ENCODE measurements around the gene KIF4B. TPM values are rescaled to one million over a fixed set of nuclear protein-coding genes. Genes with fewer than 3 reads are reported as not detected.
"Not testable (repeated sequence)": the region's sequence is repeated elsewhere in the genome, so short reads cannot be mapped to it uniquely, and the experiment has no call there.

Gene KIF4B
- polyA plus RNA-seq (2013, experiment 1 of 2) = 0.05 TPM
- not detected for polyA plus RNA-seq (2013, experiment 2 of 2)

- H3K4me1 ChIP-seq (ENCODE audit: insufficient read depth, low read length) = no peaks in the 10 kb centered on the region
- no peaks in the 10 kb centered on the region for H3K9me3 ChIP-seq (ENCODE audit: insufficient read depth, low read depth, low read length)
- no peak within 1 kb of the TSS for H3K27ac ChIP-seq (ENCODE audit: low read depth, low read length)
- WGBS = 97% methylated on average over 20 of the region's 21 CpGs
- H3K36me3 ChIP-seq (ENCODE audit: insufficient read depth, low read length) = no peaks in the 10 kb centered on the region
- H3K27me3 ChIP-seq (ENCODE audit: insufficient read depth, low read length) = no peaks in the 10 kb centered on the region
- H3K9ac ChIP-seq (ENCODE audit: low read depth, low read length) = no peak within 1 kb of the TSS
- no peak within 1 kb of the TSS for H3K4me3 ChIP-seq (ENCODE audit: low read length)
These were observed at the start of gene KIF4B for GRCh38 chr5:155013526-155013925. Gene KIF4B (plus strand): TSS chr5:155013755. CDS start chr5:155013860, 105 bp downstream.

- H3K4me1 ChIP-seq (ENCODE audit: insufficient read depth, low read length) = no peaks in the 10 kb centered on the region
- H3K27ac ChIP-seq (ENCODE audit: low read depth, low read length) = no peak overlapping the region
- no peaks in the 10 kb centered on the region for H3K9me3 ChIP-seq (ENCODE audit: insufficient read depth, low read depth, low read length)
- no peak overlapping the region for H3K4me3 ChIP-seq (ENCODE audit: low read length)
- peaks cover 35% of the 10 kb centered on the region for H3K36me3 ChIP-seq (ENCODE audit: insufficient read depth, low read length)
- 89% methylated on average over 7 of the region's 7 CpGs for WGBS
- no peaks in the 10 kb centered on the region for H3K27me3 ChIP-seq (ENCODE audit: insufficient read depth, low read length)
- H3K9ac ChIP-seq (ENCODE audit: low read depth, low read length) = no peak overlapping the region
These were observed 47.3 kb upstream of the KIF4B start for GRCh38 chr5:154966081-154966841.

- 100% methylated on average over 2 of the region's 3 CpGs for WGBS
- H3K4me3 ChIP-seq (ENCODE audit: low read length) = no peak overlapping the region
These were observed 46.7 kb upstream of the KIF4B start for GRCh38 chr5:154966874-154967273.

GRCh38 chr5:154967421-154968024 lies 46.0 kb upstream of the KIF4B start:
- no peaks in the 10 kb centered on the region for H3K9me3 ChIP-seq (ENCODE audit: insufficient read depth, low read depth, low read length)
- H3K4me1 ChIP-seq (ENCODE audit: insufficient read depth, low read length) = no peaks in the 10 kb centered on the region
- peaks cover 23% of the 10 kb centered on the region for H3K36me3 ChIP-seq (ENCODE audit: insufficient read depth, low read length)
- no peak overlapping the region for H3K9ac ChIP-seq (ENCODE audit: low read depth, low read length)
- H3K27ac ChIP-seq (ENCODE audit: low read depth, low read length) = no peak overlapping the region
- H3K4me3 ChIP-seq (ENCODE audit: low read length) = no peak overlapping the region
- no peaks in the 10 kb centered on the region for H3K27me3 ChIP-seq (ENCODE audit: insufficient read depth, low read length)
- WGBS = 90% methylated on average over 5 of the region's 5 CpGs

More at GRCh38 chr5:154966874-154967273, 46.7 kb upstream of the KIF4B start:
- Histone ChIP-seq H3K4me1 (ENCODE audit: insufficient read depth, low read length) (no peaks in the 10 kb centered on the region), H3K36me3 (ENCODE audit: insufficient read depth, low read length) (peaks cover 29% of the 10 kb centered on the region), H3K9me3 (ENCODE audit: insufficient read depth, low read depth, low read length) (no peaks in the 10 kb centered on the region), H3K27me3 (ENCODE audit: insufficient read depth, low read length) (no peaks in the 10 kb centered on the region), H3K9ac (ENCODE audit: low read depth, low read length) (no peak overlapping the region), H3K27ac (ENCODE audit: low read depth, low read length) (no peak overlapping the region)

GRCh38 chr5:154968953-154969352 lies 44.6 kb upstream of the KIF4B start:
- no peak overlapping the region for H3K9ac ChIP-seq (ENCODE audit: low read depth, low read length)
- peaks cover 20% of the 10 kb centered on the region for H3K36me3 ChIP-seq (ENCODE audit: insufficient read depth, low read length)
- H3K27me3 ChIP-seq (ENCODE audit: insufficient read depth, low read length) = no peaks in the 10 kb centered on the region
- H3K27ac ChIP-seq (ENCODE audit: low read depth, low read length) = no peak overlapping the region
- no peaks in the 10 kb centered on the region for H3K4me1 ChIP-seq (ENCODE audit: insufficient read depth, low read length)
- H3K9me3 ChIP-seq (ENCODE audit: insufficient read depth, low read depth, low read length) = no peaks in the 10 kb centered on the region
- no peak overlapping the region for H3K4me3 ChIP-seq (ENCODE audit: low read length)
- 93% methylated on average over 5 of the region's 5 CpGs for WGBS

- H3K9me3 ChIP-seq (ENCODE audit: insufficient read depth, low read depth, low read length) = no peaks in the 10 kb centered on the region
- no peaks in the 10 kb centered on the region for H3K27me3 ChIP-seq (ENCODE audit: insufficient read depth, low read length)
- H3K36me3 ChIP-seq (ENCODE audit: insufficient read depth, low read length) = peaks cover 20% of the 10 kb centered on the region
- no peak overlapping the region for H3K4me3 ChIP-seq (ENCODE audit: low read length)
- H3K27ac ChIP-seq (ENCODE audit: low read depth, low read length) = no peak overlapping the region
- no peak overlapping the region for H3K9ac ChIP-seq (ENCODE audit: low read depth, low read length)
- H3K4me1 ChIP-seq (ENCODE audit: insufficient read depth, low read length) = no peaks in the 10 kb centered on the region
These were observed 42.8 kb upstream of the KIF4B start for GRCh38 chr5:154970759-154971158.

GRCh38 chr5:154971501-154971900 lies 42.1 kb upstream of the KIF4B start:
- H3K27ac ChIP-seq (ENCODE audit: low read depth, low read length) = no peak overlapping the region
- H3K4me1 ChIP-seq (ENCODE audit: insufficient read depth, low read length) = no peaks in the 10 kb centered on the region
- no peaks in the 10 kb centered on the region for H3K9me3 ChIP-seq (ENCODE audit: insufficient read depth, low read depth, low read length)
- H3K4me3 ChIP-seq (ENCODE audit: low read length) = no peak overlapping the region
- no peaks in the 10 kb centered on the region for H3K27me3 ChIP-seq (ENCODE audit: insufficient read depth, low read length)
- peaks cover 20% of the 10 kb centered on the region for H3K36me3 ChIP-seq (ENCODE audit: insufficient read depth, low read length)
- 67% methylated on average over 1 of the region's 2 CpGs for WGBS
- no peak overlapping the region for H3K9ac ChIP-seq (ENCODE audit: low read depth, low read length)

GRCh38 chr5:154972476-154973080 lies 41.0 kb upstream of the KIF4B start:
- no peaks in the 10 kb centered on the region for H3K9me3 ChIP-seq (ENCODE audit: insufficient read depth, low read depth, low read length)
- no peak overlapping the region for H3K9ac ChIP-seq (ENCODE audit: low read depth, low read length)
- WGBS = 78% methylated on average over 2 of the region's 2 CpGs
- no peak overlapping the region for H3K27ac ChIP-seq (ENCODE audit: low read depth, low read length)
- no peaks in the 10 kb centered on the region for H3K27me3 ChIP-seq (ENCODE audit: insufficient read depth, low read length)
- peaks cover 12% of the 10 kb centered on the region; the same call in 1 of the 2 replicates for H3K36me3 ChIP-seq (ENCODE audit: insufficient read depth, low read length)
- no peaks in the 10 kb centered on the region for H3K4me1 ChIP-seq (ENCODE audit: insufficient read depth, low read length)
- H3K4me3 ChIP-seq (ENCODE audit: low read length) = no peak overlapping the region

- H3K27me3 ChIP-seq (ENCODE audit: insufficient read depth, low read length); H3K4me3 ChIP-seq (ENCODE audit: low read length); H3K36me3 ChIP-seq (ENCODE audit: insufficient read depth, low read length); H3K27ac ChIP-seq (ENCODE audit: low read depth, low read length); H3K9ac ChIP-seq (ENCODE audit: low read depth, low read length); H3K4me1 ChIP-seq (ENCODE audit: insufficient read depth, low read length); H3K9me3 ChIP-seq (ENCODE audit: insufficient read depth, low read depth, low read length): not testable (repeated sequence)
- 94% methylated on average over 9 of the region's 9 CpGs for WGBS
These were observed 37.5 kb upstream of the KIF4B start for GRCh38 chr5:154976082-154976481.

GRCh38 chr5:154977409-154977808 lies 36.1 kb upstream of the KIF4B start:
- H3K9ac ChIP-seq (ENCODE audit: low read depth, low read length) = no peak overlapping the region
- no peaks in the 10 kb centered on the region for H3K27me3 ChIP-seq (ENCODE audit: insufficient read depth, low read length)
- H3K27ac ChIP-seq (ENCODE audit: low read depth, low read length) = no peak overlapping the region
- H3K4me1 ChIP-seq (ENCODE audit: insufficient read depth, low read length) = no peaks in the 10 kb centered on the region
- no peak overlapping the region for H3K4me3 ChIP-seq (ENCODE audit: low read length)
- no peaks in the 10 kb centered on the region for H3K36me3 ChIP-seq (ENCODE audit: insufficient read depth, low read length)
- no CpG with 5 or more reads among the region's 1 CpG for WGBS
- no peaks in the 10 kb centered on the region for H3K9me3 ChIP-seq (ENCODE audit: insufficient read depth, low read depth, low read length)

- H3K27ac ChIP-seq (ENCODE audit: low read depth, low read length); H3K9me3 ChIP-seq (ENCODE audit: insufficient read depth, low read depth, low read length); H3K4me3 ChIP-seq (ENCODE audit: low read length); H3K36me3 ChIP-seq (ENCODE audit: insufficient read depth, low read length); H3K27me3 ChIP-seq (ENCODE audit: insufficient read depth, low read length); H3K9ac ChIP-seq (ENCODE audit: low read depth, low read length); H3K4me1 ChIP-seq (ENCODE audit: insufficient read depth, low read length): not testable (repeated sequence)
- 92% methylated on average over 2 of the region's 2 CpGs for WGBS
These were observed 35.3 kb upstream of the KIF4B start for GRCh38 chr5:154978294-154978693.
